Vagina (tissue), 2 donors: ENCODE measurements around the gene MAP3K3.

Experiments used
- CTCF ChIP-seq, 3 experiments: fragments of 450-650 bp in 2 of 3; fragments of 200-600 bp in 1 of 3; sonication (generic) in 1 of 3; IDR thresholded peaks; one replicate each; pipeline ENCODE4 v1.5.1; 2017 to 2019; ENCODE audit warnings: antibody characterized with exemption in 3 of 3, mild to moderate bottlenecking in 2 of 3, moderate library complexity in 2 of 3
- POLR2A ChIP-seq, 2 donors: fragments of 450-650 bp; IDR thresholded peaks; one replicate each; pipeline ENCODE4 v1.6.1; 2017; ENCODE audit warnings: antibody characterized with exemption in 2 of 2, mild to moderate bottlenecking in 2 of 2, moderate library complexity in 2 of 2
- POLR2AphosphoS5 ChIP-seq, 2 donors: sonication (generic); formaldehyde crosslinking; IDR thresholded peaks; one replicate each; pipeline ENCODE4 v1.9.0; 2017; ENCODE audit warnings: antibody characterized with exemption in 2 of 2, mild to moderate bottlenecking in 2 of 2, low read depth in 1 of 2; ENCODE audit not compliant: insufficient read depth in 1 of 2

DNA sequence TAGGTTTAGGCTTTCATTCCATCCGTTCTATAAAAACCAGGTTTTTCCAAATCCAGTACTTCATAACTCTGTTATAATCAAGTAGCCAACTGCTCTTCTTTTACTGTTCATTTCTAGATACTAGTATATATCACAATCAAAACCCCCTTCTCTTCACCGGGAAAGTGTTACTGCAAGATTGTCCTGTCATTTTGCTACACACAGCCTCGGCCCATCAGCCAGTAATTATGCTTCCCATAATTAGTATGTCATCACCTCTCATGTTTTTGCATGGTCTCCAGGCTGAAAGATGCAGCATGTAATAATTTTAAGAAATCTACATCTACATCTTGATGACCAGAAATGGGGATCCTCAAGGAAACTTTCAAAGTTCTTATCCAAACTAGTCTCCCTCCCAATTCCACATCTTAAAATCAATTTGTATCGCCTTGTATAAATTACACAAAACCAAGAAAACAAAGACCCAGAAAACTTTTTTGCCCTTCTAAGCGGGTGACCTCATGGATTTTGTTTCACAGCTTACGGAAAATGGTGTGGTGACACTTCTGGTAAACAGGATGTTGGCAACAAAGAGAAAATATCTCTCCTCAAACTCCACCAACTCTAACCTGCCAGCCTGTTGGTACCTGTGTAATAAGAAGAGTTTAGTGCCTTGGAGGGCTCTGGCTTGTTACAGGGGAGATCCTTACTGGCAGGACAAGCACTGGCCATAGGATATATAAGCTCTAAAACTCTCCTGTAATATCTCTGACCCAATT, 12.2 kb upstream of the MAP3K3 start:
- TF ChIP-seq CTCF (IDR thresholded peaks at IDR 0.05) (no peak), POLR2A (IDR thresholded peaks at IDR 0.05) (no peak), POLR2AphosphoS5 (IDR thresholded peaks at IDR 0.05; ENCODE audit: insufficient read depth in 1 of 2, low read depth in 1 of 2) (no peak)
